K562 (cell line): ENCODE data around the gene PTPRG.

ENCODE experiments used
- CBFB ChIP-seq: sonication (generic); formaldehyde crosslinking; IDR thresholded peaks from 2 replicates; pipeline ENCODE4 v1.4.0; 2020; ENCODE audit warnings: mild to moderate bottlenecking, missing genetic modification reagents
- LCOR ChIP-seq: sonication (generic); formaldehyde crosslinking; IDR thresholded peaks from 2 replicates; pipeline ENCODE4 v1.8.0; 2022; ENCODE audit warnings: mild to moderate bottlenecking, missing genetic modification reagents
- NFIC ChIP-seq: fragments of 450-650 bp; IDR thresholded peaks from 2 replicates; pipeline ENCODE4 v1.6.1; 2017; ENCODE audit warnings: mild to moderate bottlenecking, inconsistent platforms
- NFYB ChIP-seq: IDR thresholded peaks from 2 replicates; pipeline ENCODE4 v1.6.1; 2011; ENCODE audit warnings: mild to moderate bottlenecking, moderate library complexity; ENCODE audit not compliant: insufficient read length; ENCODE audit errors: extremely low read depth
- STAT5A ChIP-seq: IDR thresholded peaks from 2 replicates; pipeline ENCODE4 v1.6.1; 2012; ENCODE audit warnings: low read length, inconsistent platforms, borderline replicate concordance
- ZNF232 ChIP-seq: sonication (generic); formaldehyde crosslinking; IDR thresholded peaks from 2 replicates; pipeline ENCODE4 v1.8.0; 2022; ENCODE audit warnings: mild to moderate bottlenecking, missing genetic modification reagents
- TF ChIP-seq, protein P1 (sequence below), 3 experiments: IDR thresholded peaks in 2 of 3; conservative IDR thresholded peaks in 1 of 3; 2 replicates each; pipeline ENCODE4 v1.5.1; 2011 to 2012; ENCODE audit warnings: low read length in 3 of 3, mild to moderate bottlenecking in 3 of 3, control low read depth in 2 of 3, improper control_type of control experiment in 1 of 3, inconsistent platforms in 1 of 3, low read depth in 1 of 3, mixed read lengths in 1 of 3, moderate library complexity in 1 of 3; ENCODE audit not compliant: insufficient read depth in 2 of 3

DNA sequence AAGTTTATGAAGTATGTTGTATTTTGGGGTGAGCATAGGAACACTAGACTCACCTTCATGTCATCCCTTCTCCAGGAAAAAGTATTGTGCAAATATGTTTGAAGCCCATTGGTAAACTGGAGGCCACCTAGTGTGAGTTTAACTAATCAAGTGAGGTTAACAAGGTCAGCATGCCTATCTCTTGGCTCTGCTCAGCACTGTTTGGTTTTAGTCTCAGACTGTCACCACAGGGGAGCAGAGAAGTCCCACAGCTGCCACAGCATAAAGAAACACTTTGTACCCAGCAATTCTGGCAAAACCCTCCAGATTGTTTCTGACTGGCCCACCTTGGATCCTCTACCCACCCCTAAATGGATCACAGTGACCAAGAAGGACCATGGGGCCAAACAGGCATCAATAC, 659.2 kb downstream of the PTPRG start:
- TF ChIP-seq ZNF232 (CRISPR knock-in tag): no peak
- no peak for TF ChIP-seq LCOR (CRISPR knock-in tag)
- no peak for TF ChIP-seq CBFB
- no peak for TF ChIP-seq NFYB
- TF ChIP-seq NFIC: no peak
- no peak for TF ChIP-seq STAT5A
- TF ChIP-seq, protein P1, sequence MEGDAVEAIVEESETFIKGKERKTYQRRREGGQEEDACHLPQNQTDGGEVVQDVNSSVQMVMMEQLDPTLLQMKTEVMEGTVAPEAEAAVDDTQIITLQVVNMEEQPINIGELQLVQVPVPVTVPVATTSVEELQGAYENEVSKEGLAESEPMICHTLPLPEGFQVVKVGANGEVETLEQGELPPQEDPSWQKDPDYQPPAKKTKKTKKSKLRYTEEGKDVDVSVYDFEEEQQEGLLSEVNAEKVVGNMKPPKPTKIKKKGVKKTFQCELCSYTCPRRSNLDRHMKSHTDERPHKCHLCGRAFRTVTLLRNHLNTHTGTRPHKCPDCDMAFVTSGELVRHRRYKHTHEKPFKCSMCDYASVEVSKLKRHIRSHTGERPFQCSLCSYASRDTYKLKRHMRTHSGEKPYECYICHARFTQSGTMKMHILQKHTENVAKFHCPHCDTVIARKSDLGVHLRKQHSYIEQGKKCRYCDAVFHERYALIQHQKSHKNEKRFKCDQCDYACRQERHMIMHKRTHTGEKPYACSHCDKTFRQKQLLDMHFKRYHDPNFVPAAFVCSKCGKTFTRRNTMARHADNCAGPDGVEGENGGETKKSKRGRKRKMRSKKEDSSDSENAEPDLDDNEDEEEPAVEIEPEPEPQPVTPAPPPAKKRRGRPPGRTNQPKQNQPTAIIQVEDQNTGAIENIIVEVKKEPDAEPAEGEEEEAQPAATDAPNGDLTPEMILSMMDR (IDR thresholded peaks at IDR 0.05 in 2 of 3, conservative IDR thresholded peaks at IDR 0.05 in 1 of 3; ENCODE audit: insufficient read depth in 2 of 3, low read depth in 1 of 3, low read length in 3 of 3): no peak
